Measurements from ENCODE around the gene TMEM51.

DNA sequence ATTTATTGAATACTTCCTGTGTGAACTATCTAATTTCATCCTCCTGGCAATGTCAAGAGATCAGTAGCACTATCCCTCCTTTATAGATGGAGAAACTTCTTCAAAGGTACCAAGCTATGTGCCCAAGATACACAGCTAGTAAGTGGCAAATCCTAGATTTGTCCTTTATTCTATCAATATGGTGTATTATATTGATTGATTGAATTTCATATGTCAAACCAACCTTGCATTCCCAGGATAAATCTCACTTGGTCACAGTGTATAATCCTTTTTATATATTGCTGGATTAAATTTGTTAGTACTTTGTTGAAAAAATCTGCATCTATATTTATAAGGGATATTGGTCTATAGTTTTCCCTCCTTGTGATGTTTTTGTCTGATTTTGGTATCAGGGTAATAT is 48.8 kb upstream of the TMEM51 start:
- TF ChIP-seq, protein P1, sequence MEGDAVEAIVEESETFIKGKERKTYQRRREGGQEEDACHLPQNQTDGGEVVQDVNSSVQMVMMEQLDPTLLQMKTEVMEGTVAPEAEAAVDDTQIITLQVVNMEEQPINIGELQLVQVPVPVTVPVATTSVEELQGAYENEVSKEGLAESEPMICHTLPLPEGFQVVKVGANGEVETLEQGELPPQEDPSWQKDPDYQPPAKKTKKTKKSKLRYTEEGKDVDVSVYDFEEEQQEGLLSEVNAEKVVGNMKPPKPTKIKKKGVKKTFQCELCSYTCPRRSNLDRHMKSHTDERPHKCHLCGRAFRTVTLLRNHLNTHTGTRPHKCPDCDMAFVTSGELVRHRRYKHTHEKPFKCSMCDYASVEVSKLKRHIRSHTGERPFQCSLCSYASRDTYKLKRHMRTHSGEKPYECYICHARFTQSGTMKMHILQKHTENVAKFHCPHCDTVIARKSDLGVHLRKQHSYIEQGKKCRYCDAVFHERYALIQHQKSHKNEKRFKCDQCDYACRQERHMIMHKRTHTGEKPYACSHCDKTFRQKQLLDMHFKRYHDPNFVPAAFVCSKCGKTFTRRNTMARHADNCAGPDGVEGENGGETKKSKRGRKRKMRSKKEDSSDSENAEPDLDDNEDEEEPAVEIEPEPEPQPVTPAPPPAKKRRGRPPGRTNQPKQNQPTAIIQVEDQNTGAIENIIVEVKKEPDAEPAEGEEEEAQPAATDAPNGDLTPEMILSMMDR (conservative IDR thresholded peaks at IDR 0.05; ENCODE audit: low read depth, low read length) = no peak
- no peak for TF ChIP-seq POLR2A (IDR thresholded peaks at IDR 0.05; ENCODE audit: low read depth, low read length)

Data from IMR-90 (cell line).